Stimulated activated CD8-positive, alpha-beta memory T cell treated with anti-CD3 and anti-CD28 coated beads, Interleukin-2, amount 100 ng/mL, for 1 hour (primary cell): Measurements from ENCODE around the gene OR6K3.

Source experiments
- DNase-seq, 2 donors: peaks; one replicate each; pipeline ENCODE4 v3.0.0-alpha.2; 2020; ENCODE audit warnings: low read depth in 2 of 2

OR6K3 gene

GRCh38 chr1:158687037-158687436 lies 33.5 kb downstream of the OR6K3 start:
- DNase-seq: no peak

- DNase-seq: no peak
Observed at GRCh38 chr1:158686111-158687009, 34.2 kb downstream of the OR6K3 start, which contains the start of gene SPTA1. SPTA1 (minus strand) TSS chr1:158686715; CDS start chr1:158686517, 198 bp downstream.

- DNase-seq: no peak
Observed at GRCh38 chr1:158685085-158685484, 35.4 kb downstream of the OR6K3 start.

GRCh38 chr1:158681606-158682005 lies 38.9 kb downstream of the OR6K3 start:
- DNase-seq: no peak

- no peak for DNase-seq
Observed at GRCh38 chr1:158679289-158679688, 41.2 kb downstream of the OR6K3 start.

GRCh38 chr1:158675563-158676323 lies 44.8 kb downstream of the OR6K3 start:
- DNase-seq: no peak

- no peak for DNase-seq
Observed at GRCh38 chr1:158674302-158674701, 46.2 kb downstream of the OR6K3 start.
